Stimulated activated CD8-positive, alpha-beta memory T cell treated with anti-CD3 and anti-CD28 coated beads, Interleukin-2, amount 100 ng/mL, for 48 hours (primary cell): Measurements from ENCODE around the gene ZCCHC14.
"Not testable (repeated sequence)": the region's sequence is repeated elsewhere in the genome, so short reads cannot be mapped to it uniquely, and the experiment has no call there.

Experiments used
- DNase-seq, 2 donors: peaks; one replicate each; pipeline ENCODE4 v3.0.0-alpha.2; 2020; ENCODE audit warnings: low read depth in 2 of 2

ZCCHC14 gene

DNA sequence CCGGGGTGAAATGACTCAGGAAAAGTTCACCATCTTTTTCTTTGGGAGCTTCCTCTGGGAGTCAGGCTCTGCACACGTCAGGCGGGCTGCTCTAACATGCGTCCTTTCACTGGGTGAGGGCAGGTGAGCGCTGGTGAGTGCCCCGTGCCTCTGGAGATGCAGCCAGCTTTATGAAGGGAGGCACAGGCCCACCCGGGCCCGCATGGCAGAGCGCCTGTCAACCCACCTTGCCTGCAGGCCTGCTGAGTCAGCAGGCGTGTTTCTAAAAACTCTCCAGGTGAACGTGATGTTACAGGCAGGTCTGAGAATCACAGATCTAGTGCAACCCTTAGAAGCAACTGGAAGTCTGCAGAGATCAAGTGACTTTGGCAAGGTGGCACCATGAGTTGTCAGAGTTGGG, 82.3 kb downstream of the ZCCHC14 start:
- DNase-seq = no peak

DNA sequence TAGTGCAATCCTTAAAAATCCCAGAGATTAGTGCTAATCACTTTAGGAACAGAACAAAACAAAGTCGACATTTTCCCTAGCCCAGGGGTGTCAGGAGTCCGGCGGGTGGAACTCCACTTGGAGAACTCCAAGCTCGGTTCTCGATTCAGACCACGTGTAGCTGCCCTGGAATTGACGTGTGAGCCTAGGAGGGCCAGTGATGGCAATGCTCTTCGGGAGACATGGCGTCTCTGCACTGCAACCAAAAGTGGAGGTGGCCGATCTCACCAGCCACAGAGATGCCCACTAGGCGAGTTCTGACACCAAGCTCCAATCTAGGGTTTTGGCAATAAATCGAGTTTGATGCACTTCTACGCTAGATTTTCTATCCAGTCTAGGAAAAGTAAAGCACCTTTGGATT, 83.0 kb downstream of the ZCCHC14 start:
- DNase-seq = no peak

DNA sequence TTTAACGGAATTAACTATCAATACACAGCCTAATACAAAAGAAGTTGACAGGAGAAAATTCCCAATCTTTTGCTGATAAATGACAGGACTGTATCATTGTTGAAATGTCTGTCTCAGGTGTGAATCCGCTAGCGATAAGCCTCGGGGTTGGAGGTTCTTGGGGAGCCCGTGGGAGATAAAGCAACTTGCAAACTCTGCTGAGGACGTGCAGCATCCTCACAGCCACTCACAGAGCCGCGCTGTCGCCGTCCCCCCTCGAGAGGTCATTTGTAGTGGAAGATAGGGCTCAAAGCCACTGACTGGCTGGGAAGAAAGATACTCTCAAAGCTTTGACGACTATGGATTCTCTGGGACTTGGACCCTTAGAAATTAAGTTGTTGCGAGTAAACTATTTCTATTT, 83.7 kb downstream of the ZCCHC14 start:
- no peak for DNase-seq

DNA sequence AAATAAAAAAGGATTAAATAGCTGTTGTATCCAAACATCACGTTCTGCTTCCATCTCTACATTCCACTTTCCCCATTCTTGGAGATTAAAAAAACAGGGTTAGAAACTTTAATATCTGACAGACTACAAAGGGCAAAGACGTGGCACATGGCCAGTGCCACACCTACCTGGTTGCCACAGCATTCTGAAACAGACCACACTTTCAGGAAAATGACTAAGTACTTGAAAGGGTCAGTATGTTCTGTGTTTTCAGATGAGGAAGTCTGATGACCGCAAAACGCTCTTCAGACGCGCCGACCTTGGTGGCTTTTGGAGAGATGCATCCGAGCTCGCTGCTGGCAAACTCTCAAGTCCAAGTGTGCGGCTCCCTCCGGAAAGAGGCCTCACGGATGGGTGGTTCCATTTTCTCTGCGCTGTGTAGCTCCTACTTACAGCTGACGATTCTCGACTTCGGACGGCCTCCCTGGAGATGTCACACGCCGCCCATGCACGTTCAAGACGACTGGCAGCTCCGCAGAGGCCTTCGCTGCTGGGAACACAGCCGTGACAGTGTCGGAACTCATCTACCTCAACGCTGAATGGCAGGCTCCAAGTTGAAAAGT, 85.2 kb downstream of the ZCCHC14 start:
- DNase-seq = no peak

DNA sequence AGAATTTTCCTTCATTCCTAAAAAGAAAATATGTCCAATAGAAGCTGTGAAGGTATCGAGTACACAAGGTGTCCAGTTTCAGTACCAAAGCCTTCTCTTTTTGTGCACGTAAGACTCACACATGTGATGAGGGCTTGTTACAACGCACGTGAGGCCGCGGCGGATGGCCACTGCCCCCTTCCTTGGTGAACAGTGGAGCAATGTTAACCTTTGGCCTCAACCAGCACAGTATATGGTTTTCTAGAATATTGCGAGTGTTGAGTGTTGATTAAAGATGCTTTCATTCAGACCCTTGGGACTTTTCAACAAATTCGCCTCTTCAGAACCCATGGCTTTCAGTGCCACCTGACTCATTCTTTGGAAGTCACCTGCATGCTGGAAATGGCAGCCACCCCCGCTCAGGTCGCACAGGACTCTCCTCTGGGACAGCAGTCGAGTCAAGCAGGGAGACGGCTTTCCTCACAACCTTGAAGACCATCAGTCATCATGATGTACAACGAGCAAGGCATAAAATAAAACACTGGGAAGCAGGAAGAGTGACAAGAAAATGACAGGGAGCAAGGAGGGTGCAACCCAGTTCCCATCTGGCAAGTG, 86.2 kb downstream of the ZCCHC14 start:
- no peak for DNase-seq

DNA sequence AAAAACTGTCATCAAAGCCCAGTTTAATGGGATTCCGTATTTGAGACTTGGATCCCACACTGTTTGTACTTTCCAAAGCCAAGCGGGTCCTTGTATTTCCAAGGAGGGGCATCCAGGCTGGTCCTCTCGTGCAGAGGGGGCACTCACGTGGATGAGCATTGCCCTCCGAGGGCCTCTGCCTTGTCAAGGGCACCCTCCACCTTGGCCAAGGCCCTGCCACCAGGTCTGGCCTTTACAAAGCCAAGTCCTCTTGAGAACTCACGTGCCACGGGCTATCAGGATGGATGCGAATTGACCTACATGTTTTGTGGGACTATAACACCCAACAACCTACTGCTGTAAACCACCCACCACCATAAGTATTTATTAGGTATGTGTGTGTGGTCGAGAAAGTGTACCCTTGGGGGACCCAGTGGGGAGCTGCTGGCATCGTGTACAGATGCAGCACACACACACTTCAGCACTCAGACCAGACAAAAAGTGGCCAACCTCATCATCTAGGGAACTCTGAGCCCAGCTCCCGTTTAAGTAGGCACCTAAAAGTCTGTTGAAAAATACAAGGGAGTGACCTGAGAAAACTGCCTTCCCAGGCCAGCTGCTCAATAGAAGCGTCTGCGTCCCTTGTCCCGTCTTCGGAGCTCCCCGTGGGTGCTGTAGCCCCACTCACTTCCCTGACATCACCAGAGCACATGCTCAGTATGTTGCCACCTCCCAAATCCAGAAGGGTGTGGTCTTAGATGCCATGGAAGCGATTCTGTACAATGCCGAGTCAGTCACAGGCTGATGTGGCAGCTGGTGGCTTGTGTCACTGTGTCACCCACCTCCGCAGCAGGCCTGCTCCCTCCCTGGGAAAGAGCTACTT, 87.8 kb downstream of the ZCCHC14 start:
- DNase-seq = no peak

DNA sequence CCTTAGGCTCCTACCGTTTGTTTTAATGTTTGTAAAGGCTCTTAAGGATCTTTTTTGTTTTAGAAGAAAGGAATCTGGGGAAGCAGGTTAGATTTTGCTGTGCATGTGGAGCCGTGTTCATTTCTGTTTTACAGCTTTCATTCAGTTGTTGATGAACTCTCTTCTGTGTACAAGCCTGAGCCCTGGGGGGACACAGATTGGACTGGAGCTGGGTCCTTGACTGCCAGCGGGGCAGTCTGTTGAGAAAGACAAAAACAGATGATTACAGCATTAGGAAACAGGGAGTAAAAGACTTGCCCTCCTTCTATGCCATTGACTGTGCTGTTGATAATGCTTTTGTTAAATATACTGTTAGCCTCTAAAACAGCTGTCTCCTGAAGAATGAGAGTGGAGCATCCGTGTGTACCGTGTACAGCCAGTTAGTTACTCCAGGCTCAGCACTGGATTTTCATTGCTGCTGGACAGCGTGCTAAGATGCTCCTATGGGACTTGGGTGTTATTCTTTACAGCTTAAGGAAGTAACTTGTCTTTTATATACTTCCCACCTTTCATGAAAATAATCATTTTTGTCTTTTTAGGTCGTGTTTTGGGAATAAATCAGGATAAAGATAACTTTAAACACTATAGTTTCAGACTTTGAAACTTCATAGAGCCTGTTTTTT, 97.5 kb downstream of the ZCCHC14 start:
- DNase-seq = no peak

DNA sequence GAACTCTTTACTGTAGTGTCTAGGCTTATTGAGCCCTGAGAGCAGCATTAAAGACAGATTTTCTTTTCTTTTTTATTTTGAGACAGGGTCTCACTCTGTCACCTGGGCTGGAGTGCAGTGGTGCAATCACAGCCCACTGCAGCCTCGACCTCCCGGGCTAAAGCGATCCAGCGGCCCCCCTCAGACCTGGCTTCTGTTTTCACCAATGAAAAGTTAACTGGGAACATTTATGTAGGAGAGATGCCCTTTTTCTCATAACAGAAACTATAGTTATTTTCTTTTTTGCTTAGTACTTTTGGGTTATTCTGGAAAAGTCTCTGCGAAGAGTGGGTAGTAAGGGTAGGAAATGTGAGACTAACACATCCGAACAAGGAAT, 99.2 kb downstream of the ZCCHC14 start:
- DNase-seq = no peak

DNA sequence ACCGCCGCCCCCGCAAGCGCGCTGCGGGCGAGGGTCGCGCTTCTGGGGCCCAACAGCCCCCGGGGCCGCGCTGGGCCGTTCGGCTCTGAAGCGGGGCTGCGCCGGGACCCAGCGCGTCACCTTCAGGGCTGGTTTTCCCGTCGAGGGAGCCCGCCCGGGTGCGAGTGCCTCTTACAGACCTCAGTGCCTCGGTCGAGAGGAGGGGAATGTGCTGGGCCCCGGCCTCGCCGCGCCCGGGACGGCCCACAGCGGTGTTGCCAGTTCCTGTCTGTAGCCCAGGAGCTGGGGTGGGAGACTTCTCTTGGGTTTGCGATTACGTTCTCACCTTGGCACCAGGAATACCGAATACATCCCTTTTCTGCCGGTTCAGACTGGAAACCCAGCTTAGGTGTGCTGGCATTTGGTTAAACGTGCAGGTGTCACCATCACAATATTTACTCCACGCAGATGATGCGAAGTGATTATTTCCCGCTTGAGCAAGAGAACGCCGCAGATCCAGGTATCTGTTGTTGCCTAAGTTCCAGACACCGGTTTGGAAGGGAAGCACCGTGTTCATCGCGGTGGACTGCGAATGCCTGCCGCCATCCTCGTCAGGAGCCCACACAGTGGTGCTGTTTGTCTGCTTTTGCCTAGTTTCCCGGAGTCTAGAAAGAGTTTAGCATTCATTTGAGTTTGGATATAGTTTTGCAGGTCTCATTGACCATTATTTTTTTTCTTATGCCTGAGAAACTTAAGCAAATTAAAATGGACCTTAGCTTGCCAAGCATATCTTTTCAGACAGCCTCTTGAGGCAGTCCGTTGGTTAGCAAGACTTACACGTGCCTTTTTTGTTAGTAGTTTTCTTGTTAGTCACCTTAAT, 99.8 kb downstream of the ZCCHC14 start:
- DNase-seq = peak in 1 of 2 donors; percentile 40

DNA sequence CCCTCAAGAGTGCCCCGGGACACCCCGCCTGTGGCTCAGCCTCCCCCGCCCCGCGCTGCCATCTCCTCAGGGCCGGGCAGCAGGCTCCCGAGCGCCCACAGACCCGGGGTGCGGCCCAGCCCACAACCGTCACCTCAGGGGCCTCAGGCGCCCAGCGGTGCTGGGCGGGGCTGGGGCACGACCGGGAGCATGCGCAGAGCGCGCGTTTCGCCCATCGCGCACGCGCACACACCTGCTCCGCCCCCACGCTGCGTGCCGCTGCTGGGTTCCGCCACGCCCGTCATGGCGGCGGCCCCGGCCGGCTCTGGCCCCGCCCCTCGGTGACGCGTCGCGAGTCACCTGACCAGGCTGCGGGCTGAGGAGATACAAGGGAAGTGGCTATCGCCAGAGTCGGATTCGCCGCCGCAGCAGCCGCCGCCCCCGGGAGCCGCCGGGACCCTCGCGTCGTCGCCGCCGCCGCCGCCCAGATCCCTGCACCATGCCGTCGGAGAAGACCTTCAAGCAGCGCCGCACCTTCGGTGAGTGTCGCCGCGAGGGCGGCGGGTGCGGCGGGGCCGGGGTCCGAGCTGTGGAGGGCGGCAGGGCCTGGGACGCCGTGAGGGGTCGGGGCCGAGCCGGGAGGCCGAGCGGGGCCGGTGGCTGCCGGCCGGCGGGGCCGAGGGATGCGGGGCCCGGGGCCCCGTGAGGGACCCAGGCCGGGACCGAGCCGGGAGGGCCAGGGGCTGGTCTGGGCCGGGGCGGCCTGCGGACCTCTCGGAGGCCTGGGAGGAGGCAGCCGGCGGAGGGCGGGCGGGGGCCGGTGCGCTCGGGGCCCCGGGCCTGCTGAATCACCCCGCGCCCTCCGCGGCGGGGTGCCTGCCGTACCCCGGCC, 100.6 kb downstream of the ZCCHC14 start, which contains the start of gene MAP1LC3B:
Gene MAP1LC3B (plus strand): TSS at position 387 of the 871 bp plus-strand sequence. CDS start 92 bp downstream, at position 479.
- peak; percentile 96 to 98 for DNase-seq

DNA sequence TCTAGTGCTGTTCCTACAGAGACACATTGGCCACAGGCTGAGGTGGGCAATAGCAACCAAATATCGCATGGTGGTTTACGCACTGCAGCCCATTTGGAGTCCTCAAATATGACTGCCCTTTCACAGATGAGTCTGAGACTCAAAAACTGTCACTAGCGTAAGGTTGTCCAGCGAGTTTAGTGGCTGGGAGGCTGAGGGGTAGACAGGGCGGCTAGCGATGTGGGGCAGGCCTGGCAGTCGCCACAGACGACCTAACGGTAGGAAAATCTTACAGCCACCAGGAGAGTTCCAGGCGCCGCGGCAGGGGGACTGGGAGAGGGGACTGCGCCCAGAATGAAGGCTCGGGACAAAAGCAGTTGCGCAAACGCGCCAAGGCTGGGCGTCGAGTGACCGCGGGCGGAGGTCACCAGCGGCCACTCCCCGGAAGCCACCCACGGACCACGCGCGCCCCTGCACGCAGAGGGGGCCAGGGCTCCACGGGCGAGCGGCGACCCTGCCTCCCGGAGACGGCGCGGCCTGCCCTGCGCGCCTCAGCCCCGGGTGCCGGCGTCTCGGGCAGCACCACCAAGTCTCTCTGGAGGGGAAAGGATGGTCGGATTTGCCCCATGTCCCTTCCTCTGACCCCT, 101.4 kb downstream of the ZCCHC14 start:
- peak in 1 of 2 donors; percentile 42 for DNase-seq

DNA sequence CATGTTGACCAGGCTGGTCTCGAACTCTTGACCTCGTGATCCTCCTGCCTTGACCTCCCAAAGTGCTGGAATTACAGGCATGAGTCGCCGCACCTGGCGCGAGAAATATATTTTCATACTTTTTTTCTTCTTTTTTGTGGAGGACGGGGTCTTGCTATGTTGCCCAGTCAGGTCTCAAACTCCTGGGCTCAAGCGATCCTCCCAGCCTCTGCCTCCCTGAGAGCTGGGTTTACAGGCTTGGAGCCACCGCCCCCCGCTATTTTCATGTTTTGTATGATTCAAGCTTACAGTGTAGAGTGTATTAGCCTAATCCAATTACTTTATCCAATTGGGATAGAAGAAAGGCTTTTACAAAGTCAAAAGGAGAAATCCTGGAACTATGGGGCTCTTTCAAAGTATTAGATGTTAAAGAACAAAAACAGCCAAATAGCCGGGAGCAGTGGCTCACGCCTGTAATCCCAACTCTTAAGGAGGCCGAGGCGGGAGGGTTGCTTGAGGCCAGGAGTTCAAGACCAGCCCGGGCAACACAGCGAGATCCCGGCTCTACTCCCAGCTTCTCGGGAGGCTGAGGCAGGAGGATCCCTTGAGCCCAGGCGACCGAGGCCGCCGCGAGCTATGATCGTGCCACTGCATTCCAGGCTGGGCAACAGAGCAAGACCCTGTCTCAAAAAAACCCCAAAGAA, 102.0 kb downstream of the ZCCHC14 start:
- DNase-seq = no peak

DNA sequence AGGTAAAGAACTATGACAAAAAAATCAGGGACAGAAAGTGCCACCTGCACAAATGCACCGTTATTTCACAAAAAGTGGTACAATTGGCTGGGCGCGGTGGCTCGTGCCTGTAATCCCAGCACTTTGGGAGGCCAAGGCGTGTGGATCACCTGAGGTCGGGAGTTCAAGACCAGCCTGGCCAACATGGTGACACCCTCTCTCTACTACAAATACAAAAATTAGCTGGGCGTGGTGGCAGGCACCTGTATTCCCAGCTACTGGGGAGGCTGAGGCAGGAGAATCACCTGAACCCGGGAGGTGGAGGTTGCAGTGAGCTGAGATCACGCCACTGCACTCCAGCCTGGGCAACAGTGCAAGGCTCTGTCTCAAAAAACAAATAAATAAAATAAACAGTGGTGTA, 102.9 kb downstream of the ZCCHC14 start:
- not testable (repeated sequence) for DNase-seq

DNA sequence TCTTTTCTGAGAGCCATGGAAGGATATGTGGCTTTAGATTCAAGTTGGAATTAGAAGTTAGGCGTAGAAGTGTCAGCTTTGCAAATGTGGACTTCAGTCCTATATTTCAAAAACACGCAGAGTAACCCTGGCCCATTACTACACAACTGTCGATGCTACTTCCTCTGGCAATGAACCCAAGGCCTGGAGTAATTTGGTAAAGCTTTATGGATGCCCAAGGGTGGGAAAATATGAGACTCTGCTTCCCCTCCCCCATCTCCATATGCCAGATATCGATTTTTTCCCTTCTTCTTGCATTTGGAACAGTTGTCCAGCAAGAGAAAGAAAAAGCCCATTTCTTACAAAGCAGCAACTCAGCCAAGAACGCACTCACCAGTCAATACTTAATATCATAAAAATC, 103.6 kb downstream of the ZCCHC14 start:
- DNase-seq = no peak

DNA sequence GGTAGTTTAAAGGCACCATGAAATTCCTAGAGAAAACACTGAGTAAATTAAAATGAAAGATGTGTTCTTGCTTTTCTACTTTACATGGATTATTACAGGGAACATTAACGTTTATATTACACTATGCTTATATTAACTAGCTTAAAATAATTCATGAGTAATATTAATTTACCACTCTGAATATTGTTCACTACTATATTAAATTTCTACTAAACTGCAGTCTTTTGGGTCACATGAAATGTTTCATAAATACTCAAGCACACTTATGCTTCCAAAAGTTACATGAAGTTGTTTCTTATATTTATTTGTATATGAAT, 104.0 kb downstream of the ZCCHC14 start:
- DNase-seq = no peak

DNA sequence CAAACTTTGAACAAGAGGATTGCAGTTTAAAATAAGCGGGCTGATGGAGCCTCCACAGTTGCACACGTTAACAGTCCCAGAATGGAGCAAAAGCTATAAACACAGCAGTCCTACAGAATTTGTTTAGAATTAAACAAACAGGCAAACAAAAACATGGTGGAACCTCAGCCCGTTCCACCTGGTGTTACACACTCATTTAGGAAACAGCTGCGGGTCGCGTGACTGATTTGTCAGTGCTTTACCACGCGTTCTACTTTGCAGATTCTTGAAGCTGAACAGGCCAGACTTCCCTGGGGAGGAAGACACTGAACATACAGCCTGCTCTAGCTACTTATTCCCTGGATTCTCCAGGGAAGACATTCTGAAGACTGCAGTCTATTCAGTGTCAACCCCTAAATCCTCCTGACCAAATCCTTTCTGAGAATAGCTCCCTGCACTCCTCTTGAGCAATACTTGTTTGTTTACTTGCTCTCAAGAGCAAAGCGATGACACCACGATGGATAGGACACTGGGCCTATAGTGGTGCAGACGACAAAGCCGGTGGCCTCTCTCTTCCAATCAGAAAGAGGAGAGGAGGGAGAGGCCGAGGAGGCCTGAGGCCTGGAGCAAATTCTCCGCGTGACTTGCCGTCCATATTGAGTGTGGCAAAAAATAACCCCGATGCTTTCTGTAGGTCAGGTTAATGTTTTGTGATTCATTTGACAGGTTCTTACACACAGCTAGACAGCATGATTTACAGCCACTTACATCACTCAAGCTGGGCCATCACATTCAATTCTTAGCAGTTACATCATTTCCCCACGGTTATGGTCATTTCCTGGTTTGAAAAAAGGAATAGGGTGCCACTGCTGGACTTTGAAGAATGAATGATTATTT, 104.6 kb downstream of the ZCCHC14 start:
- DNase-seq = peak; percentile 64 to 71

DNA sequence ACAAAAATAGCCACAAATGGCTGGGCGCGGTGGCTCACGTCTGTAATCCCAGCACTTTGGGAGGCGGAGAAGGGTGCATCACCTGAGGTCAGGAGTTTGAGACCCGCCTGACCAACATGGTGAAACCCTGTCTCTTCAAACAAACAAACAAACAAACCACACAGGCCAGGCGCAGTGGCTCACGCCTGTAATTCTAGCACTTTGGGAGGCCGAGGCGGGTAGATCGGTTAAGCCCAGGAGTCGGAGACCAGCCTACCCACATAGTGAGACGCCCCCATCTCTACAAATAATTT, 108.0 kb downstream of the ZCCHC14 start:
- not testable (repeated sequence) for DNase-seq

DNA sequence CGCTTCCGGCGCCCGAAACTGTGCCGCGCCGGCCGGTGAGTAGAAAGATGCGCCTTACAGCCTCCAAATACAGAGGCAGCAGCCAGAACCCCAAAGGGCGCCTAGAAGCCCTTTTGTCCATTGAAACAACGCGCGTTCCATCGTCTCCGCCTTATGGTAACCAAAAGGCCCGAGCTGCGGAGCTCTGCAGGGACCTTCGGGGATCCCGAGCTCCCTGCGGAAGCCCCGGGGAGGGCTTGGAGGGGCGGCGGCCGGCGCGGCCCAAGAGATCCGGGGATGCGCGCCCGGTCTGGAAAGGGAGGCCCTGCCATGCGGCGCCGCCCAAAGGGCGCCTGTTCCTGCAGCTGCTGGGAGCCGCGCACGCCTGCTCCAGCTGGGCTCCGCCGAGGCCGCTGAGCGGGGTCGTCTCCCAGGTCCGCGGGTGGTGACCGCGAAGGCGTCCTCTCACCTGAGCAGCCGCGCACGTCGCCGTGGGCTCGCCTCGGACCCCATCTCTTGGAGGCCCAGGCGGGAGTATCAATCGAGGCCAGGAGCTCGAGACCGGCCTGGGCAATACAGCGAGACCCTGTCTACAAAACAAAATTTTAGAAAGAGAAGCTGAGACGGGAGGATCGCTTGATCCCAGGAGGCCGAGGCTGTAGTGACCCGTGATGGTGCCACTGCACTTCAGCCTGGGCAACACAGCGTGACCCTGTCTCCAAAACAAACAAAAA, 108.5 kb downstream of the ZCCHC14 start:
- DNase-seq = peak; percentile 36 to 41
